ENCODE results near the gene ARSH.
"Not testable (repeated sequence)": the region's sequence is repeated elsewhere in the genome, so short reads cannot be mapped to it uniquely, and the experiment has no call there.

ARSH gene, protein sequence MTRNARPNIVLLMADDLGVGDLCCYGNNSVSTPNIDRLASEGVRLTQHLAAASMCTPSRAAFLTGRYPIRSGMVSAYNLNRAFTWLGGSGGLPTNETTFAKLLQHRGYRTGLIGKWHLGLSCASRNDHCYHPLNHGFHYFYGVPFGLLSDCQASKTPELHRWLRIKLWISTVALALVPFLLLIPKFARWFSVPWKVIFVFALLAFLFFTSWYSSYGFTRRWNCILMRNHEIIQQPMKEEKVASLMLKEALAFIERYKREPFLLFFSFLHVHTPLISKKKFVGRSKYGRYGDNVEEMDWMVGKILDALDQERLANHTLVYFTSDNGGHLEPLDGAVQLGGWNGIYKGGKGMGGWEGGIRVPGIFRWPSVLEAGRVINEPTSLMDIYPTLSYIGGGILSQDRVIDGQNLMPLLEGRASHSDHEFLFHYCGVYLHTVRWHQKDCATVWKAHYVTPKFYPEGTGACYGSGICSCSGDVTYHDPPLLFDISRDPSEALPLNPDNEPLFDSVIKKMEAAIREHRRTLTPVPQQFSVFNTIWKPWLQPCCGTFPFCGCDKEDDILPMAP

GRCh38 chrX:3006495-3006894 is at the start of gene ARSH:
Gene ARSH (plus strand): TSS chrX:3006546. CDS start chrX:3006613, 67 bp downstream.
- no peak for DNase-seq

DNA sequence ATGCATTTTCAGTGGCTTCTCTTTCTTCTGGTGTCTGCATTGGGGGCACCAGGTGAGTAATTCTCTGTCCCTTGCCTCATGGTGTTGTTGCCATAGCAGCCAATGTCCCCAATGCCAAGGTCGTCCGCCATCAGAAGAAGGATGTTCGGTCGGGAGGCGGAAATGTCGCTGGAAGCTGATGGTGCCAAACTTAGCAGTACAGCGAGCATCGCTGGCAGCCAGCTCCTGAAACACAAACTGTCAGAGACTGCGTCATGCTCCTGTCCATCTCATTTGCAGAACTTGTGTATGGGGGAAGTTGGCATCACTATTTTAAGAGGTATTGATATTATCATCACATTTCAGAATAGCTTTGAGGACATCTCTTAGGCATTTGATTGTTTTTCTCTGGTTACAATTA is 48.1 kb upstream of the ARSH start:
- no peak for DNase-seq

GRCh38 chrX:2960861-2961515 is 45.4 kb upstream of the ARSH start:
- DNase-seq: no peak

DNA sequence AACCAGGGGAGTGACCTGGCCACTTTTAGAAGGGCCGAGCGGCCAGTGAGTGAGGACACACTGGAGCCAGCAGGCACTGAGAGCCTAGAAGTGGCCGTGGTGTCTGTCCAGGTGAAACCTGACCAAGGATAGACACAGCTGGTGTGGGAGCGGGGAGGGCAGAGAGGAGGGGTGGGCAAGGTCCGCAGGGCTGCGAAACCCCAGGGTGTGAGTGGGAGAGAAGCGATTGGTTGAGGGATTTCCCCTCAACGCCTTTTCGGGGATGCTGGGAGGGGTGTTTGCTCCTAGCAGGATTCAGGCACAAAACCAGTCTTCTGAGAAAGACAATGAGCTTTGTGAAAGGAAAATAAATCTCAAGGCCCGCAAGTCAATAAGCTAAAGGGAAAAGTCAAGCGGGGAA is 44.0 kb upstream of the ARSH start:
- DNase-seq: no peak

- not testable (repeated sequence) for DNase-seq
These were observed 42.9 kb upstream of the ARSH start for GRCh38 chrX:2963449-2963848.

GRCh38 chrX:2963992-2964794 is 42.2 kb upstream of the ARSH start:
- DNase-seq: not testable (repeated sequence)

GRCh38 chrX:2965965-2966364 is 40.4 kb upstream of the ARSH start:
- no peak for DNase-seq

GRCh38 chrX:2967012-2967411 is 39.3 kb upstream of the ARSH start:
- DNase-seq: no peak

DNA sequence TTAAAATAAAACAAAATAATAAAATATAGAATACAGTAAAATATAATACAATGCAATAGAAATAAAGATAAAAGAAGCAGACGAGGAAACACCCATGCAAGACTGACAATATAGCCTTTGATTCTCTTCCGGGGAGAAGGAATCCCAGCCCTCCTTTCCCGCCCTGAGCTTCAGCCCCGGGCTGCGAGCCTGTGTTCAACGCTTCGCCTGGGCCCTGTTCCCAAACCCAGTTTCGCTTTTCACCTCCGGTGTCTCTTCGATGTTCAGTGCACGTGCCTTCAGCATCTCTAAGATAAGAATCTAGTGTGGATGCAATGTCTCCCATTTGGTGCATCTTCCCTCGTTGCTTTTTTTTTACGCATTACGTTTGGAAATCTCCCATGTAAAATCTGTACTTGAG is 38.8 kb upstream of the ARSH start:
- DNase-seq: no peak

DNA sequence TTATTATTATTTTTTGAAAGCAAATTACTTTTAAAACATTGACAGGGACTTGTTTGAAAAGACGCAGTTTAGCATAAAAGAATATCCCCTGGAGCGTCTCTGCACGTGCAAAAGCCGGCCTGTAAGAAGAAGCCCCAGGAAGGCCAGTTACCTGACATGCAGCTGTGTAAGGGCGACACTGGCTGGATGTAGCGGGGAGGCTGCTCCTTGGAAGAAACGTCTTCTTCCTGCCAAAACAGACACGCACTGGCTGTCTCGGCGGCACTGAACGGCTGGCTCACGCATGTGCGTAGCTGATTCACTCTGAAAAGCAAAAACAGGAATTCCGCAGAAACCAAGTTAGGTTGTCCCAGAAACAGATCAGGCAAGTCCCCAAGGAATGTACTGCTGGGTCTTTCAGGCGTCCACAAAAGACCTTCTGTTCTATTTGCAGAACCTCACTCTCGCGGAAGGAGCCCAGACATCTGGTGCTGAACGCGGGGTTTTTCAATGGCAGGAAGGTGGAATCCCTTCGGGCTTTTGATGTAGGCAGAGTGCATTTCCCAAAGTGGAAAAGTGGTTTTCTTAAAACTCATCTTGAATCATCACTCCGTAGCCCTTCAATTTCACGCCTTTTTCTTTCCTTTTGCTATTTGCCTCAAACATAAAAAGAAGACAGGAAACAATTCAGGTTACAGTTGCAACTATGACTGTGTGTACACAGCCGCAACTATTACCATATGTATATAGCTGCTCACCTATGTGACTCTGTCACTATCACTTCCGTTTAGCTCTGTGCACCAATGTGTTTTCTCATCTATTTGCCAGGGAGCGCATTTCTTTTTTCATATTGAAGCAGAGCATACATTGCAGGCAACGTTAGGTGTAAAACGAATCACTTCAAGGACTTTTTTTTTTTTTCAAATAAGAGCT is 38.1 kb upstream of the ARSH start:
- peak; percentile 2 for DNase-seq

DNA sequence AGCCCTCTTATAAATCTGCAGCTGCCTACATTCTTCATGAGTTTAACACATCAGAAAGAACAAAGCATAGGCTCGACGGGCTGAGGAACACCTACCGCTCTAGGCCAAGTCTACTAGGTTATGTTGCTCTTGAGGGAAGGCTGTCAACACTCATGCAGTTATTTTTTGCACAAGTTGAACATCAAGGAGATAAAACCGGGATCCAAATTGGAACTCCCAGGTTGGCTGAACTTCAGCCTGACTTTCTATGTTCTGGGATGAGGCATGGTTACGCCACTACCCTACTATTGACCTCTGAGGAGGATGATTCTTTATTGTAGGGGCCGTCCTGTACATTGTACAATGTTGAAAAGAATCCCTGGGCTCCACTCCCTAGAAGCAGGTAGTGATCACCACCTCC is 37.3 kb upstream of the ARSH start:
- no peak for DNase-seq

GRCh38 chrX:2972391-2972790 is 34.0 kb upstream of the ARSH start:
- no peak for DNase-seq

GRCh38 chrX:2974961-2975360 is 31.4 kb upstream of the ARSH start:
- DNase-seq: no peak

DNA sequence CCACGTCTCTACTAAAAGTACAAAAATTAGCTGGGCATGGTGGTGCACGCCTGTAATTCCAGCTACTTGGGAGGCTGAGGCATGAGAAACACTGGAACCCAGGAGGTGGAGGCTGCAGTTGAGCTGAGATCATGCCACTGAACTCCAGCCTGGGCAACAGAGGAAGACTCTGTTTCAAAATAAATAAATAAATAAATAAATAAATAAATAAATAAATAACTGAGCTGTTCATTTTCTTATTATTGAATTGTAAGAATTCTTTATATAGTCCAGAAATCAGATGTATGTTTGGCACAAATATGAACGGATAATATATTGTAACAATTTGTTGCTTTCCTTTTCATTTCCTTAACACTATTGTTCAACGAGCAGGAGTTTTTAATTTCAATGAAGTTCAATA is 27.7 kb upstream of the ARSH start:
- DNase-seq: not testable (repeated sequence)

DNA sequence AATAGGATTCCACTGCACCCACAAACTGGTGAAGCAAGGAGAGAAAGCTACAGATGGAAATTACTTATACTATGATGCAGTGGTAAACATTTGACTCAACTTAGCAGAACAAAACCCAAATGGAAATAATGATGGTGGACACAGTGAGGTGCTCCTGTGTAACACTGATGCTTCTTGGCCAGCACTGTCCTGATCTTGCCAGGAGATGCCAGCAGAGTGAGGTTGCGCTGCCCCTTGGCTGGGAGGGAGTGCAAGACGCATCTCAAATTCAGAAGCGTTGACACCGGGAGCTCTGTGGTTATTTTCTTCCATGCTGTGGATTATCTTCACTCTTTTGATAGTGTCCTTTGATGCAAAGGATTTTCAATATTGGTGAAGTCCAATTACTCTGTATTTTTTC is 22.0 kb upstream of the ARSH start:
- no peak for DNase-seq

DNA sequence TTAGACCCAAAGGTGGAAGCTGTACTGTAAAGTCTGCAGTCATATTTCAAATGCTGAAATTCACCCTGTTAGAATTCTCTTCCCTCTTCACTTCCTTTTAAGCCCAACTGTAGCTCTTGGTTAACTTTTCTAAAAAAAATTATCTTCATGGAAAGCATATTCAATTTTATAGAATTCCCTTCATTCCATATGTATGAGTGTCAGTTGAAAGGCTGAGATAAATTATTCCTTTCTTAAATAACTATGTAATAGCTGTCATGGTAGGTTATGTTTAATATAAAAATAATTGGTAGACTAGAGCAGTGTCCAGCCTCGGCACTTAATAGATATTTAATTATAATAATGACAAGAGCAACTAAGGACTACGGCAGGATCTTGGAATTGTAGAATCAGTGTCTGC is 16.8 kb upstream of the ARSH start:
- DNase-seq: no peak

GRCh38 chrX:3010532-3010931 is 4.2 kb downstream of the ARSH start:
- no peak for DNase-seq

GRCh38 chrX:3017492-3017891 is 11.1 kb downstream of the ARSH start:
- no peak for DNase-seq

GRCh38 chrX:3024176-3024575 is 17.8 kb downstream of the ARSH start:
- no peak for DNase-seq

GRCh38 chrX:3026074-3026815 is 19.9 kb downstream of the ARSH start:
- DNase-seq: no peak

DNA sequence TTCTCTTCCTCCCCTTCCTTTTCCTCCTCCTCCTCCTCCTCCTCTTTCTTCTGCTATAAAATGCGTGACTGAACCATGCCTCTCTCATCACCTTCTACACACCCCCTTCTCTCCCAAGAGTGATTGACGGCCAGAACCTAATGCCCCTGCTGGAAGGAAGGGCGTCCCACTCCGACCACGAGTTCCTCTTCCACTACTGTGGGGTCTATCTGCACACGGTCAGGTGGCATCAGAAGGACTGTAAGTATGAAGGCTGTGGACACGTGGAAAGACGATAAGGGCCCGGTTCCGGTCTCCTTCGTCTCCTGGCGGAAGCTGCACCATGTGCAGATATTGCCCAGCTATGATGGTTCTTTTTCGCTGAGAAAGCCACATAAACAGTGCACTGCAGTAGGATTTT is 22.8 kb downstream of the ARSH start:
- no peak for DNase-seq

DNA sequence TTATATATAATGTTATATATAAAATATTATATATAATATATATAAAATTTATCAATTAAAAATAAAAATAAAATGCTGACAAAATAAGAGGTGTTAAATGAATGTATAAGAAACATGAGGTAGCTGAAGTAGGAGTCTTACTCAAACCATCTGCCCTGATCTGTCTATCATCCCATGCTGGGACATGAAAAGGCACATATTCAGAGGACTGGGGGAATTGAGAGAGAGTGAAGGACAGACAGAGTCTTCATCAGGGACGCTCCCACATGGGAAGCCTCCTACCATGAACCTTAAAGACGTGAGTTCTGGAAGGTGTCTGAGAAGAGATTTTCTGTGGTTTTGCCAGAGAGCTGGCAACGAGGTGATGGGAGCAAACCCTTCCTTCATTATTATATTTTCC is 30.9 kb downstream of the ARSH start:
- DNase-seq: no peak
